MCF 10A (cell line): Measurements from ENCODE around the gene SPATA13. TPM values are rescaled to one million over a fixed set of nuclear protein-coding genes. Genes with fewer than 3 reads are reported as not detected.
A peak's percentile ranks its signal among the peaks of the same experiment; 100 is the strongest.

ENCODE experiments used
- BruUV-seq: library from RNA; stranded (reverse); fragments of 400-500 nt; replicated peaks from 2 replicates; lab custom pipeline; 2021; lab: Mats Ljungman, UMichigan
- CTCF ChIA-PET: fragments of 300-600 bp; sonication (Branson Sonifier 250); formaldehyde crosslinking; extraction: SDS; loops from one replicate; lab custom pipeline; 2021; ENCODE audit warnings: antibody characterized with exemption, inconsistent platforms; lab: Yijun Ruan, JAX
- POLR2A ChIA-PET: fragments of 300-600, 350-650 bp; sonication (Branson Sonifier 250); formaldehyde crosslinking; extraction: SDS; loops from one replicate; lab custom pipeline; 2020; ENCODE audit warnings: antibody characterized with exemption, inconsistent platforms; lab: Yijun Ruan, JAX
- DNase-seq: peaks from one replicate; pipeline ENCODE4 v3.0.0-alpha.2; 2018; ENCODE audit not compliant: unreplicated experiment
- H3K27ac Mint-ChIP-seq: one replicate; pipeline ENCODE4 v1.8.0; 2022; ENCODE audit warnings: mild to moderate bottlenecking, low read depth, mixed read lengths; ENCODE audit not compliant: unreplicated experiment
- H3K27me3 Mint-ChIP-seq: one replicate; pipeline ENCODE4 v1.8.0; 2022; ENCODE audit warnings: mixed read lengths; ENCODE audit not compliant: insufficient read depth, unreplicated experiment
- H3K36me3 Mint-ChIP-seq: one replicate; pipeline ENCODE4 v1.8.0; 2022; ENCODE audit warnings: mild to moderate bottlenecking, moderate library complexity, mixed read lengths; ENCODE audit not compliant: insufficient read depth, unreplicated experiment
- H3K4me1 Mint-ChIP-seq: one replicate; pipeline ENCODE4 v1.8.0; 2022; ENCODE audit warnings: mixed read lengths; ENCODE audit not compliant: insufficient read depth, unreplicated experiment
- H3K4me3 Mint-ChIP-seq: one replicate; pipeline ENCODE4 v1.8.0; 2022; ENCODE audit warnings: mild to moderate bottlenecking, moderate library complexity, mixed read lengths; ENCODE audit not compliant: unreplicated experiment
- H3K9me3 Mint-ChIP-seq: one replicate; pipeline ENCODE4 v1.8.0; 2022; ENCODE audit warnings: mixed read lengths; ENCODE audit not compliant: unreplicated experiment
- CTCF ChIP-seq: fragments of 200-600 bp; IDR thresholded peaks from one replicate; pipeline ENCODE4 v1.8.0; 2022; ENCODE audit warnings: antibody characterized with exemption, mild to moderate bottlenecking; ENCODE audit not compliant: unreplicated experiment
- intact Hi-C: fragments of 100-400 bp; cut with micrococcal nuclease; formaldehyde crosslinking; loops from 2 replicates; pipeline ENCODE4 v1.14.1; 2022
- total RNA-seq: library from RNA; stranded (reverse); gene quantifications from 2 replicates; pipeline ENCODE4 v1.2.3, GENCODE V29; 2022

The SPATA13 gene
- total RNA-seq, 1 experiment from 2014 or later, result 2.2 TPM

GRCh38 chr13:24254146-24254841 lies 93.8 kb downstream of the SPATA13 start:
- DNase-seq, result peak; percentile 66
- CTCF ChIA-PET, result interaction anchor here (0.7 kb wide), 1 partner anchor 26 kb away, joined by 7 read pairs; no protein-coding TSS in a partner anchor
- no peaks in the 10 kb centered on the region for H3K36me3 Mint-ChIP-seq
- no peak overlapping the region for H3K27ac Mint-ChIP-seq
- no TSS peak for BruUV-seq
- H3K9me3 Mint-ChIP-seq, result no peaks in the 10 kb centered on the region
- H3K4me3 Mint-ChIP-seq, result no peak overlapping the region
- no peaks in the 10 kb centered on the region for H3K4me1 Mint-ChIP-seq
- no peaks in the 10 kb centered on the region for H3K27me3 Mint-ChIP-seq
- POLR2A ChIA-PET, result no interaction called here
- no peak for TF ChIP-seq CTCF
- intact Hi-C loops, result no loop called here

- no peaks in the 10 kb centered on the region for H3K4me1 Mint-ChIP-seq
- no TSS peak for BruUV-seq
- POLR2A ChIA-PET, result interaction anchor here (1.0 kb wide), 1 partner anchor 14 kb away, joined by 3 read pairs; no protein-coding TSS in a partner anchor
- intact Hi-C loops, result no loop called here
- no peaks in the 10 kb centered on the region for H3K36me3 Mint-ChIP-seq
- no peak for DNase-seq
- H3K27ac Mint-ChIP-seq, result no peak overlapping the region
- CTCF ChIA-PET, result interaction anchor here (0.8 to 1.0 kb wide), 2 partner anchors 13 to 29 kb away, joined by 3 to 4 read pairs; no protein-coding TSS in a partner anchor
- no peak overlapping the region for H3K4me3 Mint-ChIP-seq
- H3K9me3 Mint-ChIP-seq, result no peaks in the 10 kb centered on the region
- no peak for TF ChIP-seq CTCF
- H3K27me3 Mint-ChIP-seq, result no peaks in the 10 kb centered on the region
Measured at GRCh38 chr13:24257497-24257896, 97.0 kb downstream of the SPATA13 start.

- intact Hi-C loops, result no loop called here
- no peak for TF ChIP-seq CTCF
- no peaks in the 10 kb centered on the region for H3K4me1 Mint-ChIP-seq
- ChIA-PET POLR2A (interaction anchor here (0.9 kb wide), 1 partner anchor 9 kb away, joined by 4 read pairs; no protein-coding TSS in a partner anchor), CTCF (interaction anchor here (0.9 kb wide), 1 partner anchor 33 kb away, joined by 3 read pairs; no protein-coding TSS in a partner anchor)
- no peak overlapping the region for H3K27ac Mint-ChIP-seq
- no TSS peak for BruUV-seq
- no peak overlapping the region for H3K4me3 Mint-ChIP-seq
- no peaks in the 10 kb centered on the region for H3K27me3 Mint-ChIP-seq
- no peak for DNase-seq
- no peaks in the 10 kb centered on the region for H3K9me3 Mint-ChIP-seq
- no peaks in the 10 kb centered on the region for H3K36me3 Mint-ChIP-seq
Measured at GRCh38 chr13:24261566-24261965, 101.0 kb downstream of the SPATA13 start.

GRCh38 chr13:24263632-24264031 lies 103.1 kb downstream of the SPATA13 start:
- no peaks in the 10 kb centered on the region for H3K36me3 Mint-ChIP-seq
- H3K4me3 Mint-ChIP-seq, result no peak overlapping the region
- no peak for TF ChIP-seq CTCF
- H3K4me1 Mint-ChIP-seq, result no peaks in the 10 kb centered on the region
- no peaks in the 10 kb centered on the region for H3K9me3 Mint-ChIP-seq
- BruUV-seq, result no TSS peak
- CTCF ChIA-PET, result no interaction called here
- H3K27me3 Mint-ChIP-seq, result no peaks in the 10 kb centered on the region
- intact Hi-C loops, result no loop called here
- no peak for DNase-seq
- H3K27ac Mint-ChIP-seq, result no peak overlapping the region
- POLR2A ChIA-PET, result no interaction called here
